Measurements from ENCODE around the gene POLR1B. TPM values are rescaled to one million over a fixed set of nuclear protein-coding genes. Genes with fewer than 3 reads are reported as not detected.
"Not testable (repeated sequence)": the region's sequence is repeated elsewhere in the genome, so short reads cannot be mapped to it uniquely, and the experiment has no call there.

POLR1B gene
- total and polyA plus RNA-seq, 12 donors = 3.5 to 15.3 (median 10.4) TPM

DNA sequence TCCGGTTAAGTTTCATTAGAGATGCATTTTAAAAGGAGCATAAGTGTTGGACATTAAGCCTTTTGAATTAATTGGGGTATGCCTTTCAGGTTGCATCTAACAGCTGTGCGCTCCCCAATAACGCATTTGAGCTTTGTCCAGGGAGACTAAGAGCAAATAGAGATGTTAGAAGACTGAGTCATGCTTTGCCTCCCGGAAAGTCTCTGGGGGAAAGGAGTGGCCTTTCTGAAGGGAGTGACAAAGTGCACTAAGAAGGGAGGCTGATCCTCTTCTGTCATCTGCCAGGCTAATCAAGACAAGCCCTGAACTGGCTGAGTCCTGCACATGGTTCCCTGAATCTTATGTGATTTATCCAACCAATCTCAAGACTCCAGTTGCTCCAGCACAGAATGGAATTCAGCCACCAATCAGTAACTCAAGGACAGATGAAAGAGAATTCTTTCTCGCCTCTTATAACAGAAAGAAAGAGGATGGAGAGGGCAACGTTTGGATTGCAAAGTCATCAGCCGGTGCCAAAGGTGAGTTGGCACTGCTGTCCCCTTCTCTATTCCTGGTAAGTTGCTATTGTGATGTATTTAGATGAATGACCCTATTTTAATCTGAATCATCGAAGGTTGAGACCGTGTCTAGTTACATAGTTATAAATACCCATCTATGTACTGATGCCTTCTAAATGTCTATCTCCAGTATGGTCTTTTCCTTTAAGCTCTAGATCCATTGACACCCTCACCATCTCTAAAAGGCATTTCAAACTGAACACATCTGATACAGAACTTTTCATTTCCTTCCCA is 48.2 kb upstream of the POLR1B start:
- no peak for DNase-seq

DNA sequence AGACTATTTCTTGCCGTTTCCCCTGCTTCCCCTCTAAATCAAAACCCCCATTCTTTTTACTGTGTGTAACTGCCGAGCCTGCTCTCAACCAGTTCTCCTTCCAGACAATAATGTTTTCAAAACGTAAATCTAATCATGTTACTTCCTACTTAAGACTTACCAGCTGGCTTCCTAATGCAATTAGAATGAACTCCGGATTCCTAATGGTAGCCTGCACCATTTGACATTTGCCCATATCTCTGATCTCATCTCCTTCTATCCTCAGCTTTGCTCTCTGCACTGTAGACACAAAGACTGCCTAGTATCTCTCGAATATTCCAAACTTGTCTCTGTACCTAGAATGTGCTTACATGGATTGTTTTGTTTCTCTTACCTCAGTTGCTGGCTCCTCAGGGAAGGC is 47.4 kb upstream of the POLR1B start:
- no peak for ATAC-seq
- no peak overlapping the region for H3K4me3 ChIP-seq
- no peak overlapping the region for H3K27ac ChIP-seq
- H3K27me3 ChIP-seq = no peaks in the 10 kb centered on the region
- WGBS, 2 donors = 77 to 86% methylated on average over 5 of the region's 5 CpGs
- H3K4me1 ChIP-seq = peaks cover 0 to 17% (median 8%) of the 10 kb centered on the region in 9 donors
- TF ChIP-seq, protein P1, sequence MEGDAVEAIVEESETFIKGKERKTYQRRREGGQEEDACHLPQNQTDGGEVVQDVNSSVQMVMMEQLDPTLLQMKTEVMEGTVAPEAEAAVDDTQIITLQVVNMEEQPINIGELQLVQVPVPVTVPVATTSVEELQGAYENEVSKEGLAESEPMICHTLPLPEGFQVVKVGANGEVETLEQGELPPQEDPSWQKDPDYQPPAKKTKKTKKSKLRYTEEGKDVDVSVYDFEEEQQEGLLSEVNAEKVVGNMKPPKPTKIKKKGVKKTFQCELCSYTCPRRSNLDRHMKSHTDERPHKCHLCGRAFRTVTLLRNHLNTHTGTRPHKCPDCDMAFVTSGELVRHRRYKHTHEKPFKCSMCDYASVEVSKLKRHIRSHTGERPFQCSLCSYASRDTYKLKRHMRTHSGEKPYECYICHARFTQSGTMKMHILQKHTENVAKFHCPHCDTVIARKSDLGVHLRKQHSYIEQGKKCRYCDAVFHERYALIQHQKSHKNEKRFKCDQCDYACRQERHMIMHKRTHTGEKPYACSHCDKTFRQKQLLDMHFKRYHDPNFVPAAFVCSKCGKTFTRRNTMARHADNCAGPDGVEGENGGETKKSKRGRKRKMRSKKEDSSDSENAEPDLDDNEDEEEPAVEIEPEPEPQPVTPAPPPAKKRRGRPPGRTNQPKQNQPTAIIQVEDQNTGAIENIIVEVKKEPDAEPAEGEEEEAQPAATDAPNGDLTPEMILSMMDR (IDR thresholded peaks at IDR 0.05) = no peak
- H3K36me3 ChIP-seq = peaks cover 0 to 40% (median 3%) of the 10 kb centered on the region in 9 donors
- intact Hi-C loops (cut with DNase I) = no loop called here
- DNase-seq = no peak
- no peaks in the 10 kb centered on the region for H3K9me3 ChIP-seq

More for the DNA sequence above, 48.2 kb upstream of the POLR1B start:
- TF ChIP-seq, protein P1 (IDR thresholded peaks at IDR 0.05) = no peak
- Histone ChIP-seq H3K36me3 (peaks cover 0 to 43% (median 3%) of the 10 kb centered on the region in 9 donors), H3K27me3 (no peaks in the 10 kb centered on the region), H3K4me1 (peaks cover 0 to 17% (median 8%) of the 10 kb centered on the region in 9 donors), H3K9me3 (no peaks in the 10 kb centered on the region), H3K27ac (no peak overlapping the region), H3K4me3 (no peak overlapping the region)
- intact Hi-C loops (cut with DNase I) = no loop called here
- ATAC-seq = peak in 7 of 8 donors; percentile 38 to 77 (median 55)
- WGBS, 2 donors = 68 to 72% methylated on average over 9 of the region's 9 CpGs

DNA sequence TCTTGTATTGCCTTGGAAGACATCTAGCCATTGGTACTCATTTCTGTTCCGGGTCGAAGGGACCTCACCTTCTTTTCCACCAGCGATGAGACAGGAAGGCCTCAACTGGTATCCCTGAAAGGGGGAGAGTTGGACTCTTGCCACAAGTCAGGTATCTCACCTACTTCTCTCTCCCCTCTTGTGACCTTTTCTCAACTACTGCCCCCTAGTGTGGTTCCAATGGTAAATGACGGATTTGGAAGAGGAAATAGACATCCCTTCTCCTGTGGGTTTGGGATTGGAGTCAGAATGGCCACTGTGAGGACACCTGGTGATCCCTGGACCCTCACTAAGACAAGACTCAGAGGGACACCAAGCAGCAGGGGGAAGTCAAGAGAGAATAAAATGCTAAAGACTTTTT is 46.4 kb upstream of the POLR1B start:
- 94 to 97% methylated on average over 4 of the region's 4 CpGs for WGBS, 2 donors
- H3K9me3 ChIP-seq; H3K27me3 ChIP-seq; H3K4me3 ChIP-seq; ATAC-seq; H3K27ac ChIP-seq; intact Hi-C loops (cut with DNase I); DNase-seq: not testable (repeated sequence)
- Histone ChIP-seq H3K36me3 (peaks cover 0 to 33% (median 3%) of the 10 kb centered on the region in 9 donors), H3K4me1 (peaks cover 0 to 17% (median 8%) of the 10 kb centered on the region in 9 donors)

DNA sequence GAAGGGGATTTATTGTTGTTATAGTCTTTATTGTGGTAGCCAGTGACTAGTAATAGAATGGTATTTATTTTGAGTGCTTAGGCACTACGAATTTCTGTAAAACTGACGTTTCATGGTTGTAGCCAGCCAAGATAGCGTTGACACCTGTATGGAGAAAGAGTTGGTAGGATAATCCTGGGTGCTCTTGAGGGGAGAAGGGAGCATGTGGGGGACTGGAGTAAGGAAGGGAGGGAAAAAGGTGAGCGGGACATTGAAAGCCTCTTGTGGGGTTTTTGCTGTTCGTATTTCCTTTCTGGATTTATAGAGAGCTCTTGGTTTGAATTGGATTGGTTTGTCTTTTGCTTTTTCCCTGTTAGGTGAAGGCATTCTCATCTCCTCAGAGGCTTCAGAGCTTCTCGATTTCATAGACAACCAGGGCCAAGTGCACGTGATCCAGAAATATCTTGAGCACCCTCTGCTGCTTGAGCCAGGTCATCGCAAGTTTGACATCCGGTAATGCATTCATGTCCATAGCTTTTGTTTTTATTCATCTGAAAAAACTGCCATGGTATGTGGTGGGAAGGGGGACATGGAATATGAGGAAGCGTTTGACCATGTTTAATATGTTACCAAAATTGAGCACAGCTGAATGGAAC is 41.3 kb upstream of the POLR1B start:
- peak in 6 of 8 donors; percentile 33 to 72 (median 65) for ATAC-seq
- H3K4me1 ChIP-seq; H3K9me3 ChIP-seq; intact Hi-C loops (cut with DNase I); H3K27ac ChIP-seq; DNase-seq; H3K4me3 ChIP-seq; H3K27me3 ChIP-seq: not testable (repeated sequence)
- peaks cover 0 to 34% (median 3%) of the 10 kb centered on the region in 9 donors for H3K36me3 ChIP-seq
- WGBS, 2 donors = 57 to 65% methylated on average over 9 of the region's 10 CpGs
- TF ChIP-seq, protein P1 (IDR thresholded peaks at IDR 0.05) = peak; percentile 8 to 51 (median 40)

DNA sequence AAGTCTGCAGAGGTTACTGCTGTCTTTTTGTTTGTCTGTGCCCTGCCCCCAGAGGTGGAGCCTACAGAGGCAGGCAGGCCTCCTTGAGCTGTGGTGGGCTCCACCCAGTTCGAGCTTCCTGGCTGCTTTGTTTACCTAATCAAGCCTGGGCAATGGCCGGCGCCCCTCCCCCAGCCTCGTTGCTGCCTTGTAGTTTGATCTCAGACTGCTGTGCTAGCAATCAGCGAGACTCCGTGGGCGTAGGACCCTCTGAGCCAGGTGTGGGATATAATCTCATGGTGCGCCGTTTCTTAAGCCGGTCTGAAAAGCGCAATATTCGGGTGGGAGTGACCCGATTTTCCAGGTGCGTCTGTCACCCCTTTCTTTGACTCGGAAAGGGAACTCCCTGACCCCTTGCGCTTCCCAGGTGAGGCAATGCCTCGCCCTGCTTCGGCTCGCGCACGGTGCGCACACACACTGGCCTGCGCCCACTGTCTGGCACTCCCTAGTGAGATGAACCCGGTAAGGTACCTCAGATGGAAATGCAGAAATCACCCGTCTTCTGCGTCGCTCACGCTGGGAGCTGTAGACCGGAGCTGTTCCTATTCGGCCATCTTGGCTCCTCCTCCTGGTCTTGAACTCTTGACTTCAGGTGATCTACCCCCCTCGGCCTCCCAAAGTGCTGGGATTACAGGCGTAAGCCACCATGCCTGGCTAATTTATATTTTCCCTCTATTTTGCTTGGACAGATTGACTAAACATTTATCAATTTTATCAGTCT is 32.8 kb upstream of the POLR1B start:
- H3K4me3 ChIP-seq; H3K9me3 ChIP-seq; H3K27ac ChIP-seq; ATAC-seq; DNase-seq; intact Hi-C loops (cut with DNase I); H3K4me1 ChIP-seq; H3K27me3 ChIP-seq: not testable (repeated sequence)
- WGBS, 2 donors = 90 to 91% methylated on average over 21 to 27 of the region's 32 CpGs
- H3K36me3 ChIP-seq = peaks cover 0 to 42% (median 8%) of the 10 kb centered on the region in 9 donors
